Epithelial cell of esophagus (primary cell): ENCODE data around the gene TSGA10IP.

ENCODE experiments used
- DNase-seq: peaks from one replicate; pipeline ENCODE4 v3.0.0; 2010; ENCODE audit warnings: low read depth
- H3K4me3 ChIP-seq: 2 replicates; pipeline ENCODE4 v1.5.1; 2011; ENCODE audit warnings: mild to moderate bottlenecking, low read length, control low read depth
- TF ChIP-seq, protein P1 (sequence below): IDR thresholded peaks from 2 replicates; pipeline ENCODE4 v1.5.1; 2011; ENCODE audit warnings: low read depth, mild to moderate bottlenecking, low read length, control low read depth, inconsistent platforms; ENCODE audit not compliant: insufficient read depth; ENCODE audit errors: missing control alignments

The TSGA10IP gene

DNA sequence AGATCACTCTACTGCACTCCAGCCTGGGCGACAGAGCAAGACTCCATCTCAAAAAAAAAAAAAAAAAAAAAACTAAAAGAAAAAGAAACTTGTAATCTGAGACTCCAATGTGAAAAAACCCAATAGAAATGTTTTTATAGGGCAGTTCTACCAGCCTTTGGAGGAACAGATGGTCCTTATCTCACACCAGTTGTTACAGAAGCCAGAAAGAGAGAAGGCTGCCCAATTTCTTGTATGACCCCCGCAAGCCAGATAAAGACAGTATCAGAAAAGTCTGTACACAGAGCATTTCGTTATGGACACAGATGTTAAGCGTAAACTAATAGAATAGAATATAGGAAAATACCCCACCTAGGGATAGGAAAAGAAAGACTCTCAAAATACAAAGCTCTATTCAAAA, 11.3 kb upstream of the TSGA10IP start:
- TF ChIP-seq, protein P1, sequence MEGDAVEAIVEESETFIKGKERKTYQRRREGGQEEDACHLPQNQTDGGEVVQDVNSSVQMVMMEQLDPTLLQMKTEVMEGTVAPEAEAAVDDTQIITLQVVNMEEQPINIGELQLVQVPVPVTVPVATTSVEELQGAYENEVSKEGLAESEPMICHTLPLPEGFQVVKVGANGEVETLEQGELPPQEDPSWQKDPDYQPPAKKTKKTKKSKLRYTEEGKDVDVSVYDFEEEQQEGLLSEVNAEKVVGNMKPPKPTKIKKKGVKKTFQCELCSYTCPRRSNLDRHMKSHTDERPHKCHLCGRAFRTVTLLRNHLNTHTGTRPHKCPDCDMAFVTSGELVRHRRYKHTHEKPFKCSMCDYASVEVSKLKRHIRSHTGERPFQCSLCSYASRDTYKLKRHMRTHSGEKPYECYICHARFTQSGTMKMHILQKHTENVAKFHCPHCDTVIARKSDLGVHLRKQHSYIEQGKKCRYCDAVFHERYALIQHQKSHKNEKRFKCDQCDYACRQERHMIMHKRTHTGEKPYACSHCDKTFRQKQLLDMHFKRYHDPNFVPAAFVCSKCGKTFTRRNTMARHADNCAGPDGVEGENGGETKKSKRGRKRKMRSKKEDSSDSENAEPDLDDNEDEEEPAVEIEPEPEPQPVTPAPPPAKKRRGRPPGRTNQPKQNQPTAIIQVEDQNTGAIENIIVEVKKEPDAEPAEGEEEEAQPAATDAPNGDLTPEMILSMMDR = no peak
- no peak for DNase-seq
- no peak overlapping the region for H3K4me3 ChIP-seq

DNA sequence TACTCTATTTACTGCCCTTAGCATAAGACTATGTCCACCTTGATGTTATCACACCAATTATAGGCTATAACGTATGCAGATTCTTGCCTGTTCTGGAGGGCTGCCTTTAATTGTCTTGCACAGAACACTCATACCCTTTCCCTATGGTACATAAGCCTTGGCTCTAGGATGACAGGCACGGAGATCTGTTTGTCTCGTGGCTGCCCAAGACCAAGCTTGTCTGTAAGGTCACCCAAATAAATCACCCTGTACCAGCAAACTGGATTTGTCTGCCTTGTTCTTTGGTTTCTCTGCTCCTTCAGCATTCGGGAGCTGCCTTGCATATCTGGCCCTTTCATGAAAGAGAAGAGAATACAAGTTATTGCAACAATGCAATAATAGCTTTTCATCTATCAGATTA, 7.5 kb upstream of the TSGA10IP start:
- TF ChIP-seq, protein P1 = no peak
- no peak overlapping the region for H3K4me3 ChIP-seq
- DNase-seq = no peak

DNA sequence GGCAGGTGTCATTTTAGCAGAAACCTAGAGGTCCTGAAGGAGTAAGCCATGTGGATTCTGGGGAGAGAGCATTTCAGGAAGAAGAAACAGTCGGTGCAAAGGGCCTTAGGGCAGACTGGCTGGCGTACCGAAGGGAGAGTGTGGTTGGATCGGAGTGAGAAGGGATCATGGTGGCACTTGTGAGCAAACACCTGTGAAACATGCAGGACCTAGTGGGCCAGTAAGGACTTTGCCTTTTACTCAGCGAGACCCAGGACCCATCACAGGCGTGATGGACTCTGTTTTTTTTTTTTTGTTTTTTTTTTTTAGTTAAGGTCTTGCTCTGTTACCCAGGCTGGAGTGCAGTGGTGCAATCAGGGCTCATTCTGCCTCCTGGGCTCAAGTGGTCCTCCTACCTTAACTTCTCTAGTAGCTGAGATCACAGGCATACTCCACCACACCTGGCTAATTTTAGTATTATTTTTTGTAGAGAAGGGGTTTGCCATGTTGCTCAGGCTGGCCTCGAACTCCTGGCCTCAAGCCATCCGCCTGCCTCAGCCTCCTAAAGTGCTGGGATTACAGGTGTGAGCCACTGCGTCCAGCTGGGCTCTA, 3.5 kb upstream of the TSGA10IP start:
- TF ChIP-seq, protein P1 = no peak
- H3K4me3 ChIP-seq = no peak overlapping the region
- DNase-seq = no peak

DNA sequence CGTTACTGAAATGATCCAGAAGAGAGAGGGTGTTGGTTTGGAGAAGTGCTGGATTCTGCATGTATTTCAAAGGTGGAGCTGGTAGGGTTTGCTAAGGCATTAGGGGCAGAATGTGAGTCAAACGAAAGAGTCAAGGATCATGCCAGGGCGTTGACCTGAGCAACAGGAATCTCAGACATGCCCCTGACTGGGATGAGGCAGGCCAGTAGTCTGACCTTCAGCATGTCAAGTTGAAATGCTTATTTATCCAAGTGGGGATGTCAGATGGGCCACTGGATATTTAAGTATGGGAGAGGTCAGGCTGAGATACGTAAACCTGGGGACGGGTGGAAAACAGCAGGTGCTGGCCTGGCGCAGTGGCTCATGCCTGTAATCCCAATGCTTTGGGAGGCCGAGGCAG, 2.7 kb upstream of the TSGA10IP start:
- TF ChIP-seq, protein P1 = no peak
- no peak overlapping the region for H3K4me3 ChIP-seq
- no peak for DNase-seq

DNA sequence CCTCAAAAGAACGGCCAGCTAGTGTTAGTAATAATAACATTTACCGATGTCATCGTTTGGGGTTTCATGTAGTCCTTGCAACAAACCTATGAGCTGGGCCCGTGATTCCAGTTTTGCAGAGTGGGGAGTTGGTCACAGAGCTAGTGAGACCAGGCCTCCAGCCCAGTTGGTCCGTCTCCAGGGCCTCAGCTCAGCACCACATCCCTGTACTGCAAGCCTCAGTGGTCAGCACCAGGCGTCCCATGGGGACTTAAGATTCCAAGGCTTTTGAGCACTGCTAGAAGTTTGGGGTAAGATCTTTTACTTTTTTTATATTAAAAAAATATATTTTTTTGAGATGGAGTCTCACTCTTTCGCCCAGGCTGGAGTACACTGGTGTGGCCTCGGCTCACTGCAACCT, 1.1 kb upstream of the TSGA10IP start:
- H3K4me3 ChIP-seq = no peak overlapping the region
- TF ChIP-seq, protein P1 = no peak
- DNase-seq = no peak

DNA sequence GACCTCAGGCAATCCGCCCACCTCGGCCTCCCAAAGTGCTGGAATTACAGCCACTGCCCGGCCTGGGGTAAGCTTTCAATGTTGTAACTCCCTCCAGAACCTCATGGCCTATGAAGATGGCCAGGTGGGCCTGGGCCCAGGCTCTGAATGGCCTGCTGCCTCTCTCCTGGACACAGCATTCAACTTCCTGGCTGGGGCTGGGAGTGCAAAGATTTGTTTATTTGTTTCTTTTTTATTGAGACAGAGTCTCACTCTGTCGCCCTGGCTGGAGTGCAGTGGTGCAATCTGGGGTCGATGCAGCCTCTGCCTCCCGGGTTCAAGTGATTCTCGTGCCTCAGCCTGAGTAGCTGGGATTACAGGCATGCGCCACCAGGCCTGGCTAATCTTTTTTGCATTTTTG, 513 bp upstream of the TSGA10IP start:
- no peak overlapping the region for H3K4me3 ChIP-seq
- no peak for DNase-seq
- TF ChIP-seq, protein P1 = no peak

DNA sequence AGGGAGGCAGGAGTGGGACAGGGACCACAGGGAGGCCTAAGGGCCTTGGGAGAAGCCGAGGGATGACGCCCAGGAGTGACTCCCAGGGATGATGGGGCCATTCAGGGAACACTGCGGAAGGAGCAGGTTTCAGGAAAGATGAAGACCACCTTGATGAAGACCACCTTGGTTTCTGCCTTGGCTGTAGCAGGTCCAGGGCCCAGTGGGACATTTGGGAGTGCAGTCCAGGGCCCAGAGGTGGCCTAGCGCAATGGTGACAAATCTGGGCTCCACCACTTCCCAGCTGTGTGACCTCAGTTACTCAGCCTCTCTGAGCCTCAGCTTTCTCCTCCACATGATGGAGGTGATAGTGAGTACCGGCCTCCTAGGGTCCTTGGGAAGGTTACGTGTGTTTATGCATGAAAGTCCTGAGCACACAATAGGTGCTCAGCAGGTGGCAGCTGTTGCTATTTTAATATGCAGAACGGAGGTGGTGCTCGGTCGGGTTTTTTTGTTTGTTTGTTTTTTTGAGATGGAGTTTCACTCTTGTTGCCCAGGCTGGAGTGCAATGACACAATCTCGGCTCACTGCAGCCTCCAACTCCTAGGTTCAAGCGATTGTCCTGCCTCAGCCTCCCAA, 770 bp downstream of the TSGA10IP start:
- TF ChIP-seq, protein P1 = no peak
- no peak for DNase-seq
- no peak overlapping the region for H3K4me3 ChIP-seq
